CD4-positive, alpha-beta memory T cell (primary cell): ENCODE measurements around the gene IL22RA1. TPM values are rescaled to one million over a fixed set of nuclear protein-coding genes. Genes with fewer than 3 reads are reported as not detected.
A peak's percentile ranks its signal among the peaks of the same experiment; 100 is the strongest.

Source experiments
- CTCF ChIA-PET: fragments of 350-600 bp; sonication (Branson Sonifier 250); formaldehyde crosslinking; loops from one replicate; lab custom pipeline; 2021; ENCODE audit warnings: inconsistent platforms; ENCODE audit not compliant: partially characterized antibody; lab: Charles Lee
- POLR2A ChIA-PET: fragments of 350-600 bp; sonication (Branson Sonifier 250); formaldehyde crosslinking; loops from one replicate; lab custom pipeline; 2021; ENCODE audit not compliant: partially characterized antibody; lab: Charles Lee
- DNase-seq, 5 donors: peaks; one replicate each; pipeline versions ENCODE4 v3.0.0 to v3.0.0-alpha.2; 2020 to 2022; ENCODE audit warnings: mixed read lengths in 1 of 5
- H3K27ac ChIP-seq: one replicate; pipeline ENCODE4 v1.7.0; 2013; ENCODE audit warnings: low read depth, low read length
- H3K27me3 ChIP-seq: 2 replicates; pipeline ENCODE4 v1.7.0; 2013; ENCODE audit warnings: mild to moderate bottlenecking, low read length, moderate library complexity; ENCODE audit not compliant: insufficient read depth
- H3K36me3 ChIP-seq: 2 replicates; pipeline ENCODE4 v1.7.0; 2013; ENCODE audit warnings: mild to moderate bottlenecking, low read length, moderate library complexity; ENCODE audit not compliant: insufficient read depth
- H3K4me1 ChIP-seq: 2 replicates; pipeline ENCODE4 v1.7.0; 2013; ENCODE audit warnings: mild to moderate bottlenecking, low read length, moderate library complexity; ENCODE audit not compliant: insufficient read depth
- H3K4me3 ChIP-seq, 2 donors: one replicate each; pipeline ENCODE4 v1.7.0; 2013; ENCODE audit warnings: low read length in 2 of 2, mild to moderate bottlenecking in 1 of 2
- H3K9me3 ChIP-seq, 2 donors: one replicate each; pipeline ENCODE4 v1.7.0; 2013; ENCODE audit warnings: low read length in 2 of 2, control low read depth in 1 of 2; ENCODE audit not compliant: control insufficient read depth in 1 of 2
- H3K27ac Mint-ChIP-seq, 7 donors: one replicate each; pipeline ENCODE4 v1.8.0; 2020 to 2021; ENCODE audit warnings: mixed read lengths in 7 of 7, mild to moderate bottlenecking in 6 of 7, inconsistent platforms in 3 of 7, moderate library complexity in 3 of 7
- H3K27me3 Mint-ChIP-seq, 2 donors: one replicate each; pipeline ENCODE4 v1.8.0; 2020 to 2021; ENCODE audit warnings: mixed read lengths in 2 of 2
- H3K36me3 Mint-ChIP-seq, 2 donors: one replicate each; pipeline ENCODE4 v1.8.0; 2020 to 2021; ENCODE audit warnings: mixed read lengths in 2 of 2, inconsistent platforms in 1 of 2, mild to moderate bottlenecking in 1 of 2
- H3K4me1 Mint-ChIP-seq, 4 donors: one replicate each; pipeline ENCODE4 v1.8.0; 2020 to 2021; ENCODE audit warnings: mixed read lengths in 4 of 4, mild to moderate bottlenecking in 1 of 4
- H3K4me3 Mint-ChIP-seq, 8 donors: one replicate each; pipeline ENCODE4 v1.8.0; 2020 to 2021; ENCODE audit warnings: mixed read lengths in 8 of 8, mild to moderate bottlenecking in 7 of 8, moderate library complexity in 6 of 8, inconsistent platforms in 3 of 8
- H3K9me3 Mint-ChIP-seq, 8 donors: one replicate each; pipeline ENCODE4 v1.8.0; 2020 to 2021; ENCODE audit warnings: mixed read lengths in 8 of 8, mild to moderate bottlenecking in 5 of 8, inconsistent platforms in 3 of 8, moderate library complexity in 1 of 8
- intact Hi-C: fragments of 100-400 bp; cut with micrococcal nuclease; formaldehyde crosslinking; loops from one replicate; pipeline ENCODE4 v1.15.1; 2023
- polyA plus RNA-seq, 2 donors: library from polyadenylated mRNA; unstranded; fragments of 300-500 nt; fragmentation: Illumina TruSeq; gene quantifications; one replicate each; pipeline ENCODE4 v1.2.3, GENCODE V29; 2021
- total RNA-seq, 2 experiments: library from RNA; stranded (reverse); gene quantifications; one replicate each; pipeline ENCODE4 v1.2.3, GENCODE V29; 2021

IL22RA1 gene
- total and polyA plus RNA-seq, 4 experiments from 2014 or later: not detected

- no peak overlapping the region for H3K4me3 Mint-ChIP-seq
Observed at GRCh38 chr1:24107462-24108138, 35.3 kb downstream of the IL22RA1 start.

GRCh38 chr1:24105368-24106160, 37.4 kb downstream of the IL22RA1 start:
- Mint-ChIP-seq H3K9me3 (no peaks in the 10 kb centered on the region), H3K4me3 (no peak overlapping the region), H3K36me3 (no peaks in the 10 kb centered on the region), H3K27ac (no peak overlapping the region), H3K4me1 (no peaks in the 10 kb centered on the region), H3K27me3 (no peaks in the 10 kb centered on the region)
- intact Hi-C loops: no loop called here
- no peaks in the 10 kb centered on the region for H3K9me3 ChIP-seq
- no peak overlapping the region for H3K27ac ChIP-seq
- CTCF ChIA-PET: no interaction called here
- no peak for DNase-seq
- H3K4me1 ChIP-seq: no peaks in the 10 kb centered on the region
- H3K36me3 ChIP-seq: no peaks in the 10 kb centered on the region
- H3K4me3 ChIP-seq: no peak overlapping the region
- POLR2A ChIA-PET: no interaction called here
- no peaks in the 10 kb centered on the region for H3K27me3 ChIP-seq

More at GRCh38 chr1:24107462-24108138, 35.3 kb downstream of the IL22RA1 start:
- H3K27ac ChIP-seq: no peak overlapping the region
- DNase-seq: no peak
- H3K9me3 Mint-ChIP-seq: no peaks in the 10 kb centered on the region
- intact Hi-C loops: no loop called here
- H3K27me3 ChIP-seq: no peaks in the 10 kb centered on the region
- peaks cover 0 to 4% of the 10 kb centered on the region in 2 donors for H3K27me3 Mint-ChIP-seq
- peak overlapping the region in 1 of 7 donors; percentile 25 for H3K27ac Mint-ChIP-seq
- ChIA-PET CTCF (no interaction called here), POLR2A (no interaction called here)
- H3K36me3 Mint-ChIP-seq: no peaks in the 10 kb centered on the region
- H3K36me3 ChIP-seq: no peaks in the 10 kb centered on the region
- no peaks in the 10 kb centered on the region for H3K9me3 ChIP-seq
- H3K4me1 ChIP-seq: peaks cover 3% of the 10 kb centered on the region
- peaks cover 3 to 7% (median 5%) of the 10 kb centered on the region in 4 donors for H3K4me1 Mint-ChIP-seq
- H3K4me3 ChIP-seq: no peak overlapping the region

- POLR2A ChIA-PET: no interaction called here
- intact Hi-C loops: no loop called here
- no peaks in the 10 kb centered on the region for H3K36me3 Mint-ChIP-seq
- H3K27ac Mint-ChIP-seq: no peak overlapping the region
- Histone ChIP-seq H3K4me3 (no peak overlapping the region), H3K9me3 (no peaks in the 10 kb centered on the region), H3K4me1 (no peaks in the 10 kb centered on the region), H3K27me3 (no peaks in the 10 kb centered on the region), H3K36me3 (no peaks in the 10 kb centered on the region), H3K27ac (no peak overlapping the region)
- no peaks in the 10 kb centered on the region for H3K4me1 Mint-ChIP-seq
- H3K27me3 Mint-ChIP-seq: no peaks in the 10 kb centered on the region
- no peaks in the 10 kb centered on the region for H3K9me3 Mint-ChIP-seq
- CTCF ChIA-PET: no interaction called here
- DNase-seq: no peak
- H3K4me3 Mint-ChIP-seq: no peak overlapping the region
Observed at GRCh38 chr1:24104854-24105253, 38.1 kb downstream of the IL22RA1 start.

GRCh38 chr1:24103879-24104278, 39.1 kb downstream of the IL22RA1 start:
- H3K36me3 ChIP-seq: no peaks in the 10 kb centered on the region
- no peak overlapping the region for H3K4me3 Mint-ChIP-seq
- no peaks in the 10 kb centered on the region for H3K36me3 Mint-ChIP-seq
- no peak overlapping the region for H3K27ac Mint-ChIP-seq
- H3K27me3 ChIP-seq: no peaks in the 10 kb centered on the region
- POLR2A ChIA-PET: no interaction called here
- H3K4me1 Mint-ChIP-seq: no peaks in the 10 kb centered on the region
- no peak overlapping the region for H3K27ac ChIP-seq
- H3K4me3 ChIP-seq: no peak overlapping the region
- H3K4me1 ChIP-seq: no peaks in the 10 kb centered on the region
- no peaks in the 10 kb centered on the region for H3K9me3 ChIP-seq
- CTCF ChIA-PET: no interaction called here
- H3K9me3 Mint-ChIP-seq: no peaks in the 10 kb centered on the region
- DNase-seq: no peak
- intact Hi-C loops: no loop called here
- no peaks in the 10 kb centered on the region for H3K27me3 Mint-ChIP-seq

GRCh38 chr1:24103408-24103807, 39.5 kb downstream of the IL22RA1 start:
- no peak for DNase-seq
- no peaks in the 10 kb centered on the region for H3K36me3 Mint-ChIP-seq
- Histone ChIP-seq H3K9me3 (no peaks in the 10 kb centered on the region), H3K4me3 (no peak overlapping the region), H3K27ac (no peak overlapping the region), H3K4me1 (no peaks in the 10 kb centered on the region), H3K36me3 (no peaks in the 10 kb centered on the region), H3K27me3 (no peaks in the 10 kb centered on the region)
- H3K27ac Mint-ChIP-seq: no peak overlapping the region
- H3K4me3 Mint-ChIP-seq: no peak overlapping the region
- no peaks in the 10 kb centered on the region for H3K27me3 Mint-ChIP-seq
- POLR2A ChIA-PET: no interaction called here
- H3K9me3 Mint-ChIP-seq: no peaks in the 10 kb centered on the region
- H3K4me1 Mint-ChIP-seq: no peaks in the 10 kb centered on the region
- CTCF ChIA-PET: no interaction called here
- intact Hi-C loops: no loop called here

- no peaks in the 10 kb centered on the region for H3K36me3 ChIP-seq
- no peaks in the 10 kb centered on the region for H3K4me1 ChIP-seq
- Mint-ChIP-seq H3K27me3 (no peaks in the 10 kb centered on the region), H3K4me3 (no peak overlapping the region), H3K9me3 (no peaks in the 10 kb centered on the region), H3K36me3 (no peaks in the 10 kb centered on the region), H3K4me1 (no peaks in the 10 kb centered on the region), H3K27ac (no peak overlapping the region)
- no peaks in the 10 kb centered on the region for H3K27me3 ChIP-seq
- CTCF ChIA-PET: no interaction called here
- H3K9me3 ChIP-seq: no peaks in the 10 kb centered on the region
- intact Hi-C loops: no loop called here
- H3K4me3 ChIP-seq: no peak overlapping the region
- no peak overlapping the region for H3K27ac ChIP-seq
- POLR2A ChIA-PET: no interaction called here
- DNase-seq: no peak
Observed at GRCh38 chr1:24102961-24103360, 40.0 kb downstream of the IL22RA1 start.

- no peaks in the 10 kb centered on the region for H3K27me3 ChIP-seq
- no peak overlapping the region for H3K27ac ChIP-seq
- no peaks in the 10 kb centered on the region for H3K9me3 ChIP-seq
- CTCF ChIA-PET: no interaction called here
- Mint-ChIP-seq H3K36me3 (no peaks in the 10 kb centered on the region), H3K9me3 (no peaks in the 10 kb centered on the region), H3K27me3 (no peaks in the 10 kb centered on the region), H3K4me1 (no peaks in the 10 kb centered on the region), H3K27ac (peak overlapping the region in 2 of 7 donors; percentile 23 to 31), H3K4me3 (no peak overlapping the region)
- intact Hi-C loops: no loop called here
- no peak for DNase-seq
- H3K4me1 ChIP-seq: no peaks in the 10 kb centered on the region
- POLR2A ChIA-PET: no interaction called here
- no peak overlapping the region for H3K4me3 ChIP-seq
- no peaks in the 10 kb centered on the region for H3K36me3 ChIP-seq
Observed at GRCh38 chr1:24101796-24102586, 40.9 kb downstream of the IL22RA1 start.
